CD14-positive monocyte (primary cell): ENCODE results near the gene PMFBP1. TPM values are rescaled to one million over a fixed set of nuclear protein-coding genes. Genes with fewer than 3 reads are reported as not detected.
A peak's percentile ranks its signal among the peaks of the same experiment; 100 is the strongest.

Source experiments
- DNase-seq, 3 donors: peaks; one replicate each; pipeline ENCODE4 v3.0.0-alpha.2; 2011 to 2022
- H2AFZ ChIP-seq: 2 replicates; pipeline ENCODE4 v1.6.0; 2012; ENCODE audit warnings: mild to moderate bottlenecking, low read depth, low read length, inconsistent platforms; ENCODE audit not compliant: insufficient read depth, poor library complexity, severe bottlenecking
- H3K27ac ChIP-seq, 2 donors: 1 replicate in 1 of 2; 2 replicates in 1 of 2; pipeline ENCODE4 v1.5.1; 2012 to 2013; ENCODE audit warnings: low read length in 2 of 2, control low read depth in 1 of 2, inconsistent platforms in 1 of 2, low read depth in 1 of 2, mild to moderate bottlenecking in 1 of 2
- H3K27me3 ChIP-seq, 2 donors: one replicate each; pipeline versions ENCODE4 v1.6.0 to v1.6.1; 2011 to 2013; ENCODE audit warnings: low read length in 2 of 2; ENCODE audit not compliant: control insufficient read depth in 2 of 2, insufficient read depth in 2 of 2
- H3K36me3 ChIP-seq, 2 donors: replicated peaks in 1 of 2; 1 replicate in 1 of 2; 2 replicates in 1 of 2; pipeline versions ENCODE4 v1.5.1 to v1.6.1; 2012 to 2013; ENCODE audit warnings: low read length in 2 of 2, control low read depth in 1 of 2, inconsistent platforms in 1 of 2, mild to moderate bottlenecking in 1 of 2; ENCODE audit not compliant: insufficient read depth in 2 of 2, control insufficient read depth in 1 of 2
- H3K4me1 ChIP-seq, 2 donors: 1 replicate in 1 of 2; 2 replicates in 1 of 2; pipeline versions ENCODE4 v1.5.1 to v1.6.1; 2012 to 2013; ENCODE audit warnings: low read length in 2 of 2, control low read depth in 1 of 2, inconsistent platforms in 1 of 2, mild to moderate bottlenecking in 1 of 2, moderate library complexity in 1 of 2; ENCODE audit not compliant: insufficient read depth in 2 of 2, control insufficient read depth in 1 of 2
- H3K4me2 ChIP-seq: replicated peaks from 2 replicates; pipeline ENCODE3; 2012; ENCODE audit warnings: low read length, moderate library complexity, mild to moderate bottlenecking; ENCODE audit not compliant: poor library complexity, severe bottlenecking; ENCODE audit errors: extremely low read depth
- H3K4me3 ChIP-seq, 3 experiments: fragments of 200-600 bp in 1 of 3; sonication (generic) in 1 of 3; replicated peaks in 1 of 3; 1 replicate in 2 of 3; 2 replicates in 1 of 3; pipeline ENCODE4 v1.5.1; 2011 to 2013; ENCODE audit warnings: low read length in 3 of 3, mild to moderate bottlenecking in 3 of 3, control low read depth in 2 of 3, low read depth in 2 of 3, inconsistent platforms in 1 of 3, moderate library complexity in 1 of 3
- H3K79me2 ChIP-seq: 2 replicates; pipeline ENCODE4 v1.6.0; 2012; ENCODE audit warnings: mild to moderate bottlenecking, control low read depth, inconsistent platforms, low read length, moderate library complexity; ENCODE audit not compliant: insufficient read depth
- H3K9ac ChIP-seq: 2 replicates; pipeline ENCODE4 v1.6.0; 2017; ENCODE audit warnings: low read length, mild to moderate bottlenecking; ENCODE audit not compliant: insufficient read depth, poor library complexity, severe bottlenecking
- H3K9me3 ChIP-seq, 2 donors: replicated peaks in 1 of 2; 1 replicate in 1 of 2; 2 replicates in 1 of 2; pipeline versions ENCODE4 v1.5.1 to v1.6.1; 2012 to 2013; ENCODE audit warnings: low read length in 2 of 2, control low read depth in 1 of 2; ENCODE audit not compliant: control insufficient read depth in 1 of 2, insufficient read depth in 1 of 2
- H4K20me1 ChIP-seq: 2 replicates; pipeline ENCODE4 v1.6.0; 2012; ENCODE audit warnings: mild to moderate bottlenecking, low read length, control low read depth, moderate library complexity; ENCODE audit not compliant: insufficient read depth
- H3K27ac Mint-ChIP-seq, 7 donors: one replicate each; pipeline ENCODE4 v1.8.0; 2020; ENCODE audit warnings: mild to moderate bottlenecking in 7 of 7, mixed read lengths in 7 of 7, moderate library complexity in 6 of 7, inconsistent platforms in 2 of 7
- H3K27me3 Mint-ChIP-seq, 3 donors: one replicate each; pipeline ENCODE4 v1.8.0; 2021 to 2022; ENCODE audit warnings: low read depth in 3 of 3, mild to moderate bottlenecking in 3 of 3, mixed read lengths in 3 of 3, moderate library complexity in 3 of 3, inconsistent platforms in 1 of 3
- H3K36me3 Mint-ChIP-seq, 2 donors: one replicate each; pipeline ENCODE4 v1.8.0; 2020; ENCODE audit warnings: mixed read lengths in 2 of 2, inconsistent platforms in 1 of 2, mild to moderate bottlenecking in 1 of 2
- H3K4me1 Mint-ChIP-seq: one replicate; pipeline ENCODE4 v1.8.0; 2020; ENCODE audit warnings: mild to moderate bottlenecking, mixed read lengths
- H3K4me3 Mint-ChIP-seq, 2 donors: one replicate each; pipeline ENCODE4 v1.8.0; 2020; ENCODE audit warnings: mild to moderate bottlenecking in 2 of 2, mixed read lengths in 2 of 2, moderate library complexity in 1 of 2
- H3K9me3 Mint-ChIP-seq, 7 donors: one replicate each; pipeline ENCODE4 v1.8.0; 2020 to 2022; ENCODE audit warnings: mixed read lengths in 7 of 7, mild to moderate bottlenecking in 6 of 7, moderate library complexity in 6 of 7, inconsistent platforms in 2 of 7
- CTCF ChIP-seq: fragments of 200-600 bp; IDR thresholded peaks from one replicate; pipeline ENCODE4 v1.8.0; 2022; ENCODE audit warnings: antibody characterized with exemption, mild to moderate bottlenecking
- WGBS: methylation state at CpG from one replicate; pipeline ENCODE4 v1.1.5; 2013; ENCODE audit warnings: missing lambda C conversion rate; ENCODE audit not compliant: insufficient coverage; 5-methylcytosine and 5-hydroxymethylcytosine counted together
- intact Hi-C, 2 donors: fragments of 100-400 bp; cut with micrococcal nuclease; formaldehyde crosslinking; loops; one replicate each; pipeline versions ENCODE4 v1.15.0 to v1.15.1; 2023
- polyA plus RNA-seq, 3 donors: library from polyadenylated mRNA; depleted of rRNA in 1 of 3; unstranded in 2 of 3; stranded (reverse) in 1 of 3; fragments of 300-500 nt in 2 of 3; fragments of >200 nt in 1 of 3; fragmentation: Illumina TruSeq in 2 of 3; gene quantifications; 1 replicate in 2 of 3; 2 replicates in 1 of 3; pipeline ENCODE4 v1.2.3, GENCODE V29; 2012 to 2021

The PMFBP1 gene
- polyA plus RNA-seq, 3 donors, result 0.15 to 0.87 (median 0.18) TPM

- TF ChIP-seq CTCF, result no peak
- no peaks in the 10 kb centered on the region for H3K27me3 ChIP-seq
- Mint-ChIP-seq H3K9me3 (no peaks in the 10 kb centered on the region), H3K36me3 (peaks cover 78 to 82% of the 10 kb centered on the region in 2 donors), H3K4me1 (peaks cover 14% of the 10 kb centered on the region), H3K27me3 (peaks cover 0 to 2% (median 0%) of the 10 kb centered on the region in 3 donors), H3K4me3 (no peak overlapping the region), H3K27ac (peak overlapping the region in 4 of 7 donors; percentile 23 to 58 (median 31))
- peaks cover 19% of the 10 kb centered on the region for H4K20me1 ChIP-seq
- H3K27ac ChIP-seq, result peak overlapping the region in 1 of 2 donors; percentile 28
- peaks cover 31% of the 10 kb centered on the region for H3K79me2 ChIP-seq
- intact Hi-C loops, result loop anchor here (5.0 to 10.0 kb wide), 2 partner anchors 92 to 204 kb away; partner anchors contain the start of genes DHODH (in 1 of the 2) and IST1 (in 1 of the 2)
- no peak overlapping the region for H3K4me2 ChIP-seq
- peaks cover 80 to 84% of the 10 kb centered on the region in 2 donors for H3K36me3 ChIP-seq
- H3K4me1 ChIP-seq, result peaks cover 13 to 15% of the 10 kb centered on the region in 2 donors
- DNase-seq, result no peak
- H3K4me3 ChIP-seq, result no peak overlapping the region
- no peak overlapping the region for H3K9ac ChIP-seq
- no peak overlapping the region for H2AFZ ChIP-seq
- H3K9me3 ChIP-seq, result no peaks in the 10 kb centered on the region
- WGBS, result 91% methylated on average over 13 of the region's 15 CpGs
Observed at GRCh38 chr16:72098936-72099335, 73.0 kb downstream of the PMFBP1 start.

GRCh38 chr16:72094266-72094610 lies 77.7 kb downstream of the PMFBP1 start:
- no peak for DNase-seq
- H3K9me3 Mint-ChIP-seq, result no peaks in the 10 kb centered on the region
- Histone ChIP-seq H3K27ac (peak overlapping the region; percentile 83 to 93), H3K4me2 (peak overlapping the region; percentile 90), H3K79me2 (peaks cover 70% of the 10 kb centered on the region), H3K4me3 (peak overlapping the region; percentile 75 to 100 (median 80)), H3K36me3 (peaks cover 46 to 60% of the 10 kb centered on the region in 2 donors), H3K9ac (peak overlapping the region; percentile 90), H2AFZ (peak overlapping the region; percentile 90), H3K9me3 (no peaks in the 10 kb centered on the region), H4K20me1 (peaks cover 36% of the 10 kb centered on the region), H3K27me3 (no peaks in the 10 kb centered on the region), H3K4me1 (peaks cover 22 to 39% of the 10 kb centered on the region in 2 donors)
- no peaks in the 10 kb centered on the region for H3K27me3 Mint-ChIP-seq
- peak overlapping the region; percentile 91 to 98 (median 96) for H3K27ac Mint-ChIP-seq
- H3K4me3 Mint-ChIP-seq, result peak overlapping the region; percentile 93 to 97
- peaks cover 35% of the 10 kb centered on the region for H3K4me1 Mint-ChIP-seq
- 2% methylated on average over 7 of the region's 11 CpGs for WGBS
- TF ChIP-seq CTCF, result no peak
- H3K36me3 Mint-ChIP-seq, result peaks cover 48 to 49% of the 10 kb centered on the region in 2 donors
- intact Hi-C loops, result loop anchor here in 1 of 2 donors (5.0 to 10.0 kb wide), 3 partner anchors 87 to 287 kb away; partner anchors contain the start of genes AP1G1, DHODH and IST1
